GM04503 (cell line): ENCODE results near the gene PPFIA2.

Experiments used
- DNase-seq: peaks from one replicate; pipeline ENCODE4 v3.0.0-alpha.2; 2012; ENCODE audit warnings: low read depth

The PPFIA2 gene

DNA sequence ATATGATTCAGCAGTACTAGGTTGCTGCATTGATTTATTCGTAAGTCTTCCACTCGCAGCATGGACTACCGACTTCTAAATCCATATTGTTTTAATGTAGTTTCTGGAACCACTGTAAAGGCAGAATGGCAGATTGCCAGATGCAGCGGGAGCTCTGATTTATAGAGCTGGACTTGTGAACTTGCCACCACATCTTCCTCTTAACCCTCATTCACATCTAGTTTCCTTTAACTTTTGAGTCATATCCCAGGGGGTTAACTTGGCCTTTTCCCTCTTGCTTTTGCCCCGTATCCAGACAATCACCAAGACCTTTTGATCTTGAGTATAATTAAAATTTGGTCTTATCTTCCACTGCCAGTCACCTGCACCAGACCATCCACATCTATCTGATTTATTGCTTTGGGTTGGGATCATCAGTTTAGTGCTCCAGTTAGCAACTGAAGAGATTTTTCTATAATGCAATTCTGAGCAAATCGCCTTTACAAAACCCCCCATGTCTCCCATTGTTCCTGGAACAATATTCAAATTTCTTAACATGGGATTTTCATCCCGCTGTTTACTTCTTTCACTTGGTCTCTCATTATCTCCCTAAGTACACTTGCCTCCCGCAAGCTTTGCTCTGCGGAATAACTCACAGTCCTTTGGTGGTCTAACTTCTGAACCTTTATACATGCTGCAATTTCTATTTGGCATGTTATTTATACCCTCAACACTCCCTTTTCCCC, 550.8 kb downstream of the PPFIA2 start:
- no peak for DNase-seq
